Gastrocnemius medialis (tissue), 4 donors: ENCODE measurements around the gene CDKAL1.

ENCODE experiments used
- POLR2A ChIP-seq, 2 donors: fragments of 450-650 bp; IDR thresholded peaks; one replicate each; pipeline ENCODE4 v1.6.1; 2017; ENCODE audit warnings: antibody characterized with exemption in 2 of 2, mild to moderate bottlenecking in 2 of 2, moderate library complexity in 2 of 2
- TF ChIP-seq, protein P1 (sequence below), 5 experiments: fragments of 450-650 bp in 3 of 5; fragments of 200-600 bp in 2 of 5; sonication (generic) in 2 of 5; IDR thresholded peaks in 4 of 5; conservative IDR thresholded peaks in 1 of 5; 1 replicate in 4 of 5; 2 replicates in 1 of 5; pipeline ENCODE4 v1.5.1; 2016 to 2019; ENCODE audit warnings: antibody characterized with exemption in 5 of 5, mild to moderate bottlenecking in 3 of 5, moderate library complexity in 3 of 5

- TF ChIP-seq, protein P1, sequence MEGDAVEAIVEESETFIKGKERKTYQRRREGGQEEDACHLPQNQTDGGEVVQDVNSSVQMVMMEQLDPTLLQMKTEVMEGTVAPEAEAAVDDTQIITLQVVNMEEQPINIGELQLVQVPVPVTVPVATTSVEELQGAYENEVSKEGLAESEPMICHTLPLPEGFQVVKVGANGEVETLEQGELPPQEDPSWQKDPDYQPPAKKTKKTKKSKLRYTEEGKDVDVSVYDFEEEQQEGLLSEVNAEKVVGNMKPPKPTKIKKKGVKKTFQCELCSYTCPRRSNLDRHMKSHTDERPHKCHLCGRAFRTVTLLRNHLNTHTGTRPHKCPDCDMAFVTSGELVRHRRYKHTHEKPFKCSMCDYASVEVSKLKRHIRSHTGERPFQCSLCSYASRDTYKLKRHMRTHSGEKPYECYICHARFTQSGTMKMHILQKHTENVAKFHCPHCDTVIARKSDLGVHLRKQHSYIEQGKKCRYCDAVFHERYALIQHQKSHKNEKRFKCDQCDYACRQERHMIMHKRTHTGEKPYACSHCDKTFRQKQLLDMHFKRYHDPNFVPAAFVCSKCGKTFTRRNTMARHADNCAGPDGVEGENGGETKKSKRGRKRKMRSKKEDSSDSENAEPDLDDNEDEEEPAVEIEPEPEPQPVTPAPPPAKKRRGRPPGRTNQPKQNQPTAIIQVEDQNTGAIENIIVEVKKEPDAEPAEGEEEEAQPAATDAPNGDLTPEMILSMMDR (IDR thresholded peaks at IDR 0.05 in 4 of 5, conservative IDR thresholded peaks at IDR 0.05 in 1 of 5): no peak
- no peak for TF ChIP-seq POLR2A (IDR thresholded peaks at IDR 0.05)
Observed at GRCh38 chr6:20722455-20722854, 188.2 kb downstream of the CDKAL1 start.
